Esophagus squamous epithelium (tissue), 5 donors: ENCODE results near the gene CAMP. TPM values are rescaled to one million over a fixed set of nuclear protein-coding genes. Genes with fewer than 3 reads are reported as not detected.

Experiments used
- DNase-seq: peaks from one replicate; lab custom pipeline; 2025; lab: John Stamatoyannopoulos, UW
- H3K27ac ChIP-seq, 4 donors: fragments of 200-600 bp; sonication (generic); one replicate each; pipeline ENCODE4 v1.5.1; 2016 to 2019; ENCODE audit warnings: mild to moderate bottlenecking in 1 of 4
- H3K27me3 ChIP-seq, 4 donors: fragments of 200-600 bp; sonication (generic); 1 replicate in 3 of 4; 2 replicates in 1 of 4; pipeline versions ENCODE4 v1.5.1 to v1.6.0; 2017 to 2021; ENCODE audit warnings: antibody characterized with exemption in 1 of 4
- H3K36me3 ChIP-seq, 3 donors: fragments of 200-600 bp; sonication (generic); one replicate each; pipeline ENCODE4 v1.5.1; 2016 to 2019
- H3K4me1 ChIP-seq, 3 donors: fragments of 200-600 bp; sonication (generic); one replicate each; pipeline ENCODE4 v1.5.1; 2017 to 2019
- H3K4me3 ChIP-seq, 4 donors: fragments of 200-600 bp; sonication (generic); 1 replicate in 3 of 4; 2 replicates in 1 of 4; pipeline ENCODE4 v1.5.1; 2016 to 2019; ENCODE audit warnings: mild to moderate bottlenecking in 2 of 4, moderate library complexity in 1 of 4
- H3K9me3 ChIP-seq, 3 donors: fragments of 200-600 bp; sonication (generic); one replicate each; pipeline ENCODE4 v1.5.1; 2016 to 2019
- POLR2A ChIP-seq, 4 donors: fragments of 450-650 bp; IDR thresholded peaks; one replicate each; pipeline ENCODE4 v1.6.1; 2017; ENCODE audit warnings: antibody characterized with exemption in 4 of 4, mild to moderate bottlenecking in 4 of 4, moderate library complexity in 3 of 4
- WGBS, 2 donors: methylation state at CpG; one replicate each; pipeline ENCODE4 v1.1.5; 2018; 5-methylcytosine and 5-hydroxymethylcytosine counted together
- intact Hi-C: fragments of 100-400 bp; cut with DNase I; formaldehyde crosslinking; loops from one replicate; pipeline ENCODE4 v1.15.0; 2022
- total RNA-seq, 4 donors: library from RNA; depleted of rRNA; stranded (reverse); fragments of >200 nt; gene quantifications; one replicate each; pipeline ENCODE4 v1.1.0, GENCODE V29; 2016
- TF ChIP-seq, protein P1 (sequence below), 6 experiments: fragments of 450-650 bp in 4 of 6; fragments of 200-600 bp in 2 of 6; sonication (generic) in 2 of 6; IDR thresholded peaks; one replicate each; pipeline ENCODE4 v1.5.1; 2016 to 2019; ENCODE audit warnings: antibody characterized with exemption in 6 of 6, mild to moderate bottlenecking in 4 of 6, moderate library complexity in 4 of 6
- donor health status: DM: yes; HTN: yes; CAD: no.

CAMP gene
- total RNA-seq, 4 donors from 2014 or later = 0.76 TPM; not detected in 3

DNA sequence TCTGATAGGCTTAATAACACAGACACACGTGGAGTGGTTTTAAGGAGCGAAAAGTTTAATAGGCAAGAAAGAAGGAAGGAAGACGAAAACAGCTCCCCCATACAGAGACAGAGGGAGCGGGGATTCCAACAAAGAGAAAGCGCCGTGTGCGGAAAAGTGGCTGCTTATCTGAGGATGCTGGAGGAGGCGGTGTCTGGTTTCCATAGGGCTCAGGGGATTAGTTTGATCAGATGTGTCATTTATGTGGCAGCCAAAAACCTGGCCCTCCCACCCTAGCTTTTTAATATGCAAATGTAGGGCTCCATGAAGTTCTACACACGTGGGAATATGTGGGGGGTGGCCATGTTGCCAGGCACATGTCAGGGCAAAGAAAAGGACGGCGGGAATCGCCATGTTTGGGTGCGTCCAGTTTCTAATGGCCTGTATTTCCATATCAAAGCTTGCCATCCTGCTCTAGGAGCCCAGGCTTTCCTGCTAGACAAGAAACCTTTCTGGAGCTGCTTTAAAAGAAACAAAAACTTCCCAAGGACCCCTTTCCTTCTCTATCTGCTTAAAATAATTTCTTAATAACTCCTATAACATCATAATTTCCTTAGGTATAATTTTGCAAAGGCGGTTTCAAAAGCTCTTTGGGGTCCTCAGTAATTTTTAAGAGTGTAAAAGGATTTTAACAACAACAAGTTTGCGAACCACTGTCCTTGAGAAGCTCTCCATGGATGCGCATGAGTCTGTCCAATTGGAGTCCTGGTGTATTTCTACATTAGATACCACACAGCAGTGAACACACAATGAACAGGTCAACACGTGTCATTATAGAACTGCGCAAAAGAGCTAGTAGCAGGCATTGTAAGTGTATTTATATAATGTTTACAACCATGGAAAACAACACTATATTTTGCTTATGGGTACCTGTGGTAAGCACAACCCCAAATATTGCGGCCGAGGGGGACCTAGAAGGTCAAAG lies 17.0 kb downstream of the CAMP start:
- H3K27ac ChIP-seq = peak overlapping the region; percentile 85 to 94 (median 90)
- TF ChIP-seq, protein P1, sequence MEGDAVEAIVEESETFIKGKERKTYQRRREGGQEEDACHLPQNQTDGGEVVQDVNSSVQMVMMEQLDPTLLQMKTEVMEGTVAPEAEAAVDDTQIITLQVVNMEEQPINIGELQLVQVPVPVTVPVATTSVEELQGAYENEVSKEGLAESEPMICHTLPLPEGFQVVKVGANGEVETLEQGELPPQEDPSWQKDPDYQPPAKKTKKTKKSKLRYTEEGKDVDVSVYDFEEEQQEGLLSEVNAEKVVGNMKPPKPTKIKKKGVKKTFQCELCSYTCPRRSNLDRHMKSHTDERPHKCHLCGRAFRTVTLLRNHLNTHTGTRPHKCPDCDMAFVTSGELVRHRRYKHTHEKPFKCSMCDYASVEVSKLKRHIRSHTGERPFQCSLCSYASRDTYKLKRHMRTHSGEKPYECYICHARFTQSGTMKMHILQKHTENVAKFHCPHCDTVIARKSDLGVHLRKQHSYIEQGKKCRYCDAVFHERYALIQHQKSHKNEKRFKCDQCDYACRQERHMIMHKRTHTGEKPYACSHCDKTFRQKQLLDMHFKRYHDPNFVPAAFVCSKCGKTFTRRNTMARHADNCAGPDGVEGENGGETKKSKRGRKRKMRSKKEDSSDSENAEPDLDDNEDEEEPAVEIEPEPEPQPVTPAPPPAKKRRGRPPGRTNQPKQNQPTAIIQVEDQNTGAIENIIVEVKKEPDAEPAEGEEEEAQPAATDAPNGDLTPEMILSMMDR (IDR thresholded peaks at IDR 0.05) = no peak
- TF ChIP-seq POLR2A (IDR thresholded peaks at IDR 0.05) = no peak
- 69 to 71% methylated on average over 20 of the region's 20 CpGs for WGBS, 2 donors
- no peak for DNase-seq
- peak overlapping the region in 3 of 4 donors; percentile 75 to 83 (median 81) for H3K4me3 ChIP-seq
- intact Hi-C loops = no loop called here
- H3K9me3 ChIP-seq = no peaks in the 10 kb centered on the region
- peaks cover 5 to 70% (median 17%) of the 10 kb centered on the region in 3 donors for H3K4me1 ChIP-seq
- H3K27me3 ChIP-seq = no peaks in the 10 kb centered on the region
- no peaks in the 10 kb centered on the region for H3K36me3 ChIP-seq

DNA sequence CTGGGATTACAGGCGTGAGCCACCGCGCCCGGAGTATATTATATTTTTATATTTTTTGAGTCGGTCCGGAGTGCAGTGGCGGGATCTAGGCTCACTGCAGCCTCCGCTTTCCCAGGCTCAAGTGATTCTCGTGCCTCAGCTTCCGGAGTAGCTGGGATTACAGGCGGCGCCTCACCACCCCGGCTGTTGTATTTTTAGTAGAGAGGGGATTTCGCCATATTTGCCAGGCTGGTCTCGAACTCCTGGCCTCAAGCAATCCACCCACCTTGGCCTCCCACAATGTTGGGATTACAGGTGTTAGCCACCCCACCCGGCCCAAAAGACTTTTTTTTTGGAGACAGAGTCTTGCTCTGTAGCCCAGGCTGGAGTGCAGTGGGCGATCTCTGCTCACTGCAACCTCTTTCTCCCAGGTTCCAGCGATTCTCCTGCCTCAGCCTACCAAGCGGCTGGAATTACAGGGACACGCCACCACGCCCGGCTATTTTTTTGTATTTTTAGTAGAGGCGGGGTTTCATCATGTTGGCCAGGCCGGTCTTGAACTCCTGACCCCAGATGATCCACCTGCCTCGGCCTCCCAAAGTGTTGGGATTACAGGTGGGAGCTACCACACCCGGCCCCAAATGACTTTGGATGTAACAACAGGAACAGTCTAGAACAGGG lies 18.6 kb downstream of the CAMP start:
- peak in 1 of 4 donors; percentile 15 for TF ChIP-seq POLR2A (IDR thresholded peaks at IDR 0.05)
- TF ChIP-seq, protein P1 (IDR thresholded peaks at IDR 0.05) = no peak
- peak overlapping the region; percentile 65 to 83 (median 78) for H3K4me3 ChIP-seq
- H3K9me3 ChIP-seq = no peaks in the 10 kb centered on the region
- intact Hi-C loops = no loop called here
- H3K27me3 ChIP-seq = no peaks in the 10 kb centered on the region
- H3K4me1 ChIP-seq = peaks cover 5 to 56% (median 17%) of the 10 kb centered on the region in 3 donors
- peaks cover 0 to 12% (median 0%) of the 10 kb centered on the region in 3 donors for H3K36me3 ChIP-seq
- DNase-seq = no peak
- 27 to 46% methylated on average over 9 to 18 of the region's 26 CpGs for WGBS, 2 donors
- H3K27ac ChIP-seq = peak overlapping the region; percentile 85 to 94 (median 90)

DNA sequence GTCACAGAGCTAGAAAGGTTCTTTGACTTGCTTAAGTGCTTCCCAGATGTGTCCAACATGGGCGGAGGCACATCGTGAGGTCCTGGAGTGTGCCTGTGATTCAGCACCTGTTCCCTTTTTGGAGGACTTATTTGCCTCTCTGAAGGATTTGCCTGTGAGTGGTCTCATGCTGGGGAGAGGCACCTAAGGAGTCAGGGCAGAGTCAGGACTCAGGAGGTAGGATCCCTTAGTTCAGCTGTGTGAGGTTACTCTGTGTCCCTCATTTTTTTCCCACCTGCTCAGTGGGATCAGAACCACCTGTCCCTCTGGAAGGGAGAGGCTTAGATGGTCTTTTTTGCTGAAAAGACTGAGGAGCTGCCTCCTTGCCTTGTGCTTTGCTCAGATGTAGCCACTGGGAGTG lies 20.6 kb downstream of the CAMP start:
- Histone ChIP-seq H3K9me3 (no peaks in the 10 kb centered on the region), H3K27me3 (no peaks in the 10 kb centered on the region), H3K4me1 (peaks cover 5 to 60% (median 17%) of the 10 kb centered on the region in 3 donors), H3K36me3 (peaks cover 0 to 24% (median 0%) of the 10 kb centered on the region in 3 donors), H3K27ac (peak overlapping the region in 1 of 4 donors; percentile 19), H3K4me3 (no peak overlapping the region)
- intact Hi-C loops = no loop called here
- 75 to 83% methylated on average over 2 of the region's 2 CpGs for WGBS, 2 donors
- DNase-seq = no peak
- TF ChIP-seq POLR2A (IDR thresholded peaks at IDR 0.05) = no peak
- TF ChIP-seq, protein P1 (IDR thresholded peaks at IDR 0.05) = no peak

DNA sequence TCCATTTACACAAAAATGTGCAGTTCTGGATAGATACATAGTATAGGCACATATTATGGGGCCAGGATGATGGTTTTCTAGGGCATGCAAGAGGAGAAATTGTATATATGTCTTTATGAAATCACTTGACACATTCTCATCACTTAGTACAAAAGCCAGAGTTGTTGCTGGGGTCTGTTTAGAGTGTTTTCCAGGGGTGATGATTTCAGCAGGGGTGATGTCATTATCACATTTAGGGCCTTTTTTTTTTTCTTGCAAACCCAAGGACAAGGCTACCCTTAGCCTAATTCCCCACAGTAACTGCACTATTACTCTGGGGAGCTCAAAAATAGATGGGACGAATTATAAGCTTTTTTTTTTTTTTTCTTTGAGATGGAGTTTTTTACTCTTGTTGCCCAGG lies 21.2 kb downstream of the CAMP start:
- H3K4me1 ChIP-seq = peaks cover 5 to 60% (median 17%) of the 10 kb centered on the region in 3 donors
- H3K9me3 ChIP-seq = no peaks in the 10 kb centered on the region
- H3K36me3 ChIP-seq = peaks cover 0 to 30% (median 4%) of the 10 kb centered on the region in 3 donors
- intact Hi-C loops = no loop called here
- peak overlapping the region in 1 of 4 donors; percentile 19 for H3K27ac ChIP-seq
- DNase-seq = no peak
- no peak overlapping the region for H3K4me3 ChIP-seq
- no peak for TF ChIP-seq POLR2A (IDR thresholded peaks at IDR 0.05)
- TF ChIP-seq, protein P1 (IDR thresholded peaks at IDR 0.05) = no peak
- 71 to 100% methylated on average over 1 of the region's 1 CpG for WGBS, 2 donors
- H3K27me3 ChIP-seq = no peaks in the 10 kb centered on the region
